IMR-90 (cell line): Measurements from ENCODE around the gene SAYSD1. TPM values are rescaled to one million over a fixed set of nuclear protein-coding genes. Genes with fewer than 3 reads are reported as not detected.

Experiments used
- ATAC-seq: fragments of 200-7000 bp; cut with Tn5 transposase; 2 replicates; pipeline ENCODE4 v1.9.1; 2020; ENCODE audit warnings: low read depth, mild to moderate bottlenecking, moderate library complexity
- BruUV-seq: library from RNA; stranded (reverse); fragments of 400-500 nt; replicated peaks from 2 replicates; lab custom pipeline; 2021; lab: Mats Ljungman, UMichigan
- CTCF ChIA-PET: fragments of 300-600 bp; formaldehyde crosslinking; extraction: SDS; loops from one replicate; lab custom pipeline; 2021; ENCODE audit warnings: antibody characterized with exemption; lab: Yijun Ruan, JAX
- POLR2A ChIA-PET: fragments of 300-600 bp; sonication (Branson Sonifier 250); formaldehyde crosslinking; loops from one replicate; lab custom pipeline; 2022; ENCODE audit warnings: antibody characterized with exemption; ENCODE audit not compliant: unreplicated experiment; lab: Charles Lee
- DNase-seq: peaks from one replicate; pipeline ENCODE4 v3.0.0; 2013
- H2AFZ ChIP-seq: replicated peaks from 2 replicates; pipeline ENCODE3; 2013; ENCODE audit warnings: low read length, mild to moderate bottlenecking; ENCODE audit not compliant: poor library complexity
- H2AK5ac ChIP-seq: 2 replicates; pipeline ENCODE4 v1.6.1; 2013; ENCODE audit warnings: low read depth, low read length, inconsistent platforms
- H2AK9ac ChIP-seq: replicated peaks from 2 replicates; pipeline ENCODE3; 2013; ENCODE audit warnings: mild to moderate bottlenecking, low read depth, low read length, moderate library complexity; ENCODE audit not compliant: poor library complexity
- H2BK120ac ChIP-seq: 2 replicates; pipeline ENCODE4 v1.6.1; 2013; ENCODE audit warnings: low read depth, low read length, inconsistent platforms
- H2BK15ac ChIP-seq: 3 replicates; pipeline ENCODE4 v1.6.1; 2013; ENCODE audit warnings: low read depth, low read length, inconsistent platforms
- H2BK20ac ChIP-seq: 2 replicates; pipeline ENCODE4 v1.6.1; 2013; ENCODE audit warnings: low read depth, mild to moderate bottlenecking, inconsistent platforms, low read length, moderate library complexity
- H2BK5ac ChIP-seq: 2 replicates; pipeline ENCODE4 v1.6.1; 2013; ENCODE audit warnings: mild to moderate bottlenecking, low read depth, low read length, inconsistent platforms; ENCODE audit not compliant: poor library complexity, severe bottlenecking
- H3K14ac ChIP-seq: replicated peaks from 2 replicates; pipeline ENCODE4 v1.6.1; 2013; ENCODE audit warnings: low read depth, low read length, inconsistent platforms
- H3K18ac ChIP-seq: 2 replicates; pipeline ENCODE4 v1.6.1; 2013; ENCODE audit warnings: low read depth, low read length, control low read depth
- H3K23ac ChIP-seq: 2 replicates; pipeline ENCODE4 v1.6.1; 2013; ENCODE audit warnings: low read depth, low read length, inconsistent platforms
- H3K27ac ChIP-seq: 2 replicates; pipeline ENCODE4 v1.5.1; 2013; ENCODE audit warnings: mild to moderate bottlenecking, control low read depth, low read length; ENCODE audit not compliant: insufficient read depth
- H3K27me3 ChIP-seq: 2 replicates; pipeline ENCODE4 v1.6.1; 2013; ENCODE audit warnings: low read length; ENCODE audit not compliant: control insufficient read depth, insufficient read depth
- H3K36me3 ChIP-seq: 2 replicates; pipeline ENCODE4 v1.6.1; 2013; ENCODE audit warnings: low read length, mixed read lengths; ENCODE audit not compliant: control insufficient read depth, insufficient read depth
- H3K4ac ChIP-seq: 2 replicates; pipeline ENCODE4 v1.6.1; 2013; ENCODE audit warnings: low read depth, low read length, inconsistent platforms
- H3K4me1 ChIP-seq: 2 replicates; pipeline ENCODE4 v1.6.1; 2013; ENCODE audit warnings: low read length, mixed read lengths; ENCODE audit not compliant: control insufficient read depth, insufficient read depth
- H3K4me2 ChIP-seq: 2 replicates; pipeline ENCODE4 v1.6.1; 2013; ENCODE audit warnings: low read depth, mild to moderate bottlenecking, control low read depth, low read length, moderate library complexity
- H3K4me3 ChIP-seq: 2 replicates; pipeline ENCODE4 v1.5.1; 2013; ENCODE audit warnings: low read depth, mild to moderate bottlenecking, control low read depth, low read length, moderate library complexity; ENCODE audit not compliant: insufficient read depth
- H3K56ac ChIP-seq: 2 replicates; pipeline ENCODE4 v1.6.1; 2013; ENCODE audit warnings: low read length, inconsistent platforms; ENCODE audit not compliant: insufficient read depth; ENCODE audit errors: extremely low read depth
- H3K79me1 ChIP-seq, 2 experiments: 2 replicates each; pipeline ENCODE4 v1.6.1; 2013; ENCODE audit warnings: low read length in 2 of 2, inconsistent platforms in 1 of 2, low read depth in 1 of 2
- H3K9ac ChIP-seq: 2 replicates; pipeline ENCODE4 v1.6.1; 2013; ENCODE audit warnings: low read depth, low read length, control low read depth
- H3K9me1 ChIP-seq: 2 replicates; pipeline ENCODE4 v1.6.1; 2013; ENCODE audit warnings: low read length, inconsistent platforms; ENCODE audit not compliant: insufficient read depth
- H3K9me3 ChIP-seq: 2 replicates; pipeline ENCODE4 v1.6.1; 2013; ENCODE audit warnings: low read length; ENCODE audit not compliant: control insufficient read depth, insufficient read depth
- H4K20me1 ChIP-seq: 2 replicates; pipeline ENCODE4 v1.6.1; 2013; ENCODE audit warnings: low read length, inconsistent platforms; ENCODE audit not compliant: insufficient read depth
- H4K5ac ChIP-seq: 2 replicates; pipeline ENCODE4 v1.6.1; 2013; ENCODE audit warnings: mild to moderate bottlenecking, low read depth, low read length, control low read depth
- H4K8ac ChIP-seq, 2 experiments: 2 replicates each; pipeline ENCODE4 v1.6.1; 2013; ENCODE audit warnings: low read depth in 2 of 2, low read length in 2 of 2, control low read depth in 1 of 2, inconsistent platforms in 1 of 2
- H4K91ac ChIP-seq: 2 replicates; pipeline ENCODE4 v1.6.1; 2013; ENCODE audit warnings: low read depth, low read length, inconsistent platforms; ENCODE audit not compliant: insufficient read depth
- ELK1 ChIP-seq: fragments of 150-350 bp; IDR thresholded peaks from 2 replicates; pipeline ENCODE4 v1.6.1; 2016; ENCODE audit warnings: low read depth, mild to moderate bottlenecking, low read length, moderate library complexity, borderline replicate concordance
- FOS ChIP-seq: fragments of 150-350 bp; IDR thresholded peaks from 2 replicates; pipeline ENCODE4 v1.6.1; 2016; ENCODE audit warnings: low read depth, low read length
- MAFK ChIP-seq: IDR thresholded peaks from 2 replicates; pipeline ENCODE4 v1.6.1; 2012; ENCODE audit warnings: low read depth, low read length, improper control_type of control experiment
- MXI1 ChIP-seq: IDR thresholded peaks from 2 replicates; pipeline ENCODE4 v1.6.1; 2012; ENCODE audit warnings: low read depth, mild to moderate bottlenecking, low read length, moderate library complexity, borderline replicate concordance
- NFE2L2 ChIP-seq: fragments of 150-350 bp; IDR thresholded peaks from 2 replicates; pipeline ENCODE4 v1.6.1; 2016; ENCODE audit warnings: low read depth, mild to moderate bottlenecking, low read length
- SMC3 ChIP-seq: fragments of 150-350 bp; IDR thresholded peaks from 2 replicates; pipeline ENCODE4 v1.6.1; 2016; ENCODE audit warnings: low read depth, mild to moderate bottlenecking, antibody characterized with exemption, low read length, moderate library complexity
- WGBS, 2 experiments: methylation state at CpG; one replicate each; pipeline versions ENCODE4 v1.1.5 to v1.1.7; 2013; ENCODE audit warnings: missing lambda C conversion rate in 2 of 2; ENCODE audit not compliant: insufficient read length in 1 of 2; ENCODE audit errors: extremely low coverage in 2 of 2; 5-methylcytosine and 5-hydroxymethylcytosine counted together
- dilution Hi-C: fragments of 300-500 bp; cut with HindIII; formaldehyde crosslinking; loops from one replicate; pipeline ENCODE4 v1.14.3; 2018; ENCODE audit warnings: low sequenced_read_pairs; ENCODE audit not compliant: unreplicated experiment
- in situ Hi-C: fragments of 300-500 bp; cut with MboI; formaldehyde crosslinking; loops from 3 replicates; pipeline ENCODE4 v1.14.3; 2019; ENCODE audit warnings: low sequenced_read_pairs, inconsistent platforms, mixed read lengths
- intact Hi-C: fragments of 100-400 bp; cut with micrococcal nuclease; formaldehyde crosslinking; loops from 2 replicates; pipeline ENCODE4 v1.10.0; 2022
- polyA plus RNA-seq, 3 experiments: library from polyadenylated mRNA; depleted of rRNA; stranded (reverse); fragments of >200 nt; gene quantifications; 2 replicates each; pipeline ENCODE4 v1.2.3, GENCODE V29; 2012; ENCODE audit warnings: low replicate concordance in 1 of 3
- total RNA-seq: library from RNA; depleted of rRNA; stranded (reverse); fragments of >200 nt; gene quantifications from 2 replicates; pipeline ENCODE4 v1.2.3, GENCODE V29; 2012

SAYSD1 gene
- total and polyA plus RNA-seq, 2 of the 4 experiments (the other 2 are of a cell fraction) = 5.7 to 5.9 TPM

GRCh38 chr6:39079197-39080125 lies 35.5 kb downstream of the SAYSD1 start:
- dilution Hi-C loops (no loop called here), in situ Hi-C loops (no loop called here), intact Hi-C loops (no loop called here)
- ATAC-seq = no peak
- Histone ChIP-seq H3K27me3 (no peaks in the 10 kb centered on the region; the same call in 1 of the 2 replicates), H2BK20ac (no peak overlapping the region), H3K18ac (no peak overlapping the region), H4K8ac (no peak overlapping the region), H3K23ac (no peak overlapping the region), H4K91ac (no peak overlapping the region), H3K4me2 (no peak overlapping the region), H2BK5ac (no peak overlapping the region), H2AK9ac (no peak overlapping the region), H3K27ac (no peak overlapping the region), H4K5ac (no peak overlapping the region), H3K14ac (no peak overlapping the region), H3K4ac (no peak overlapping the region), H3K56ac (no peak overlapping the region), H3K9ac (no peak overlapping the region), H4K20me1 (no peaks in the 10 kb centered on the region), H3K4me1 (no peaks in the 10 kb centered on the region), H3K79me1 (no peaks in the 10 kb centered on the region), H2AK5ac (no peak overlapping the region), H2BK120ac (no peak overlapping the region), H2BK15ac (no peak overlapping the region), H3K9me1 (no peaks in the 10 kb centered on the region), H3K36me3 (no peaks in the 10 kb centered on the region), H3K4me3 (no peak overlapping the region), H3K9me3 (no peaks in the 10 kb centered on the region), H2AFZ (no peak overlapping the region)
- TF ChIP-seq FOS (no peak), SMC3 (no peak), ELK1 (no peak), MXI1 (no peak), NFE2L2 (no peak), MAFK (no peak)
- no peak for DNase-seq
- BruUV-seq = no TSS peak
- ChIA-PET CTCF (no interaction called here), POLR2A (no interaction called here)
- WGBS, 2 experiments = 100% methylated on average over 1 of the region's 8 CpGs; no CpG with 5 or more reads in 1 of the 2 experiments
